ENCODE results near the gene LPIN1. TPM values are rescaled to one million over a fixed set of nuclear protein-coding genes. Genes with fewer than 3 reads are reported as not detected.

LPIN1 gene
- total and polyA plus RNA-seq, 2 of the 8 experiments (the other 6 are each of a cell fraction or from before 2014, with no cell fraction given): 4.3 to 9.8 TPM

- Histone ChIP-seq H3K23me2 (ENCODE audit: low read depth, low read length) (no peaks in the 10 kb centered on the region), H2AFZ (ENCODE audit: low read length) (no peak overlapping the region), H3K56ac (replicated peaks; ENCODE audit: insufficient read length, low read depth, low read length) (no peak overlapping the region), H4K91ac (replicated peaks; ENCODE audit: insufficient read length, low read length) (no peak overlapping the region), H3K9ac (replicated peaks in 1 of 4; ENCODE audit: extremely low read depth in 1 of 4, low read depth in 3 of 4, low read length in 3 of 4) (no peak overlapping the region), H3K4me1 (replicated peaks in 1 of 4; ENCODE audit: control insufficient read depth in 3 of 4, insufficient read depth in 4 of 4, low read length in 3 of 4) (peaks cover 0 to 3% (median 0%) of the 10 kb centered on the region in 4 experiments; a peak in 2 of 7 replicates), H3K23ac (ENCODE audit: insufficient read length) (no peak overlapping the region), H2AK5ac (ENCODE audit: low read depth, low read length) (no peak overlapping the region), H2BK15ac (ENCODE audit: low read length) (no peak overlapping the region), H3K4me2 (ENCODE audit: insufficient read depth in 1 of 2, low read depth in 2 of 2, low read length in 2 of 2) (no peak overlapping the region), H3K4ac (replicated peaks; ENCODE audit: insufficient read length, low read depth, low read length) (no peak overlapping the region), H2BK5ac (ENCODE audit: low read depth, low read length) (no peak overlapping the region), H3K27ac (ENCODE audit: low read depth, low read length) (no peak overlapping the region), H4K8ac (ENCODE audit: extremely low read depth, insufficient read depth, low read length) (no peak overlapping the region), H2BK12ac (ENCODE audit: low read depth, low read length) (no peak overlapping the region), H3K79me2 (ENCODE audit: control insufficient read depth in 1 of 2, insufficient read depth in 2 of 2, low read length in 2 of 2) (no peaks in the 10 kb centered on the region; a peak in 1 of 4 replicates), H3K36me3 (ENCODE audit: control insufficient read depth in 2 of 4, insufficient read depth in 4 of 4, low read length in 3 of 4) (0 out of 8 replicates have a peak, but pooled peaks cover 0 to 3% (median 0%) of the 10 kb centered on the region in 4 experiments), H2BK20ac (ENCODE audit: low read length) (no peak overlapping the region), H3K9me3 (ENCODE audit: insufficient read depth in 2 of 2, low read depth in 1 of 2, low read length in 1 of 2) (peaks cover 0 to 10% of the 10 kb centered on the region in 2 experiments; a peak in 2 of 4 replicates), H4K20me1 (replicated peaks in 1 of 2; ENCODE audit: control insufficient read depth in 1 of 2, insufficient read depth in 2 of 2, low read length in 2 of 2) (no peaks in the 10 kb centered on the region), H3K14ac (ENCODE audit: insufficient read length) (no peak overlapping the region), H3K79me1 (ENCODE audit: low read depth, low read length) (no peaks in the 10 kb centered on the region), H3K4me3 (ENCODE audit: extremely low read depth in 1 of 4, insufficient read depth in 2 of 4, low read depth in 3 of 4, low read length in 4 of 4) (no peak overlapping the region), H3K27me3 (replicated peaks in 1 of 4; ENCODE audit: control insufficient read depth in 3 of 4, extremely low read depth in 1 of 4, insufficient read depth in 3 of 4, low read length in 3 of 4) (no peaks in the 10 kb centered on the region), H4K5ac (ENCODE audit: insufficient read length, low read depth, low read length) (no peak overlapping the region), H2BK120ac (replicated peaks; ENCODE audit: low read depth, low read length) (no peak overlapping the region), H3K18ac (ENCODE audit: extremely low read depth, low read length) (no peak overlapping the region)
- DNase-seq (ENCODE audit: low read depth in 1 of 2, low spot score in 2 of 2): no peak
- CTCF ChIA-PET (ENCODE audit: partially characterized antibody): interaction anchor here (1.0 to 2.3 kb wide), 12 partner anchors 9 to 176 kb away, joined by 3 to 9 read pairs (median 5); no protein-coding TSS in a partner anchor
- whole genome bisulfite sequencing, 2 experiments (ENCODE audit: extremely low coverage in 1 of 2, insufficient coverage in 1 of 2, insufficient read length in 1 of 2, insufficient replicate concordance in 2 of 2, low coverage in 1 of 2, low lambda C conversion rate in 2 of 2, missing lambda C conversion rate in 1 of 2): 84% methylated on average over 4 of the region's 4 CpGs; no CpG with 5 or more reads in 1 of the 2 experiments
- POLR2A ChIA-PET (ENCODE audit: partially characterized antibody): interaction anchor here (1.2 kb wide), 1 partner anchor 11 kb away, joined by 4 read pairs; no protein-coding TSS in a partner anchor
- FAIRE-seq: no peak
- no peak for TF ChIP-seq JUN (IDR thresholded peaks at IDR 0.05; ENCODE audit: low read depth, low read length)
- no peak for TF ChIP-seq BCL11A (IDR thresholded peaks at IDR 0.05; ENCODE audit: low read depth in 2 of 2, low read length in 2 of 2)
- no peak for TF ChIP-seq RAD21 (IDR thresholded peaks at IDR 0.05 in 1 of 2, conservative IDR thresholded peaks at IDR 0.05 in 1 of 2; ENCODE audit: low read depth in 2 of 2, low read length in 2 of 2)
- no peak for TF ChIP-seq TAF7 (optimal IDR thresholded peaks at IDR 0.05; ENCODE audit: borderline replicate concordance, low read depth, low read length)
- no peak for TF ChIP-seq YY1 (IDR thresholded peaks at IDR 0.05; ENCODE audit: low read depth, low read length)
- TF ChIP-seq RBBP5 (IDR thresholded peaks at IDR 0.05; ENCODE audit: borderline replicate concordance, low read depth, low read length): no peak
- TF ChIP-seq SP4 (IDR thresholded peaks at IDR 0.05; ENCODE audit: low read length): no peak
- no peak for TF ChIP-seq SUZ12 (IDR thresholded peaks at IDR 0.05; ENCODE audit: low read length)
- no peak for TF ChIP-seq POLR2AphosphoS5 (IDR thresholded peaks at IDR 0.05; ENCODE audit: low read depth, low read length)
- TF ChIP-seq HDAC2 (IDR thresholded peaks at IDR 0.05; ENCODE audit: borderline replicate concordance in 1 of 2, low read depth in 2 of 2, low read length in 2 of 2): no peak
- no peak for TF ChIP-seq EP300 (IDR thresholded peaks at IDR 0.05; ENCODE audit: borderline replicate concordance in 1 of 2, low read depth in 2 of 2, low read length in 2 of 2)
- TF ChIP-seq KDM4A (IDR thresholded peaks at IDR 0.05; ENCODE audit: low read depth, low read length, severe bottlenecking): no peak
- no peak for TF ChIP-seq RFX5 (IDR thresholded peaks at IDR 0.05; ENCODE audit: borderline replicate concordance, low read depth, low read length)
These were observed 11.8 kb downstream of the LPIN1 start for GRCh38 chr2:11758187-11758586.

Data from H1 (cell line).